Testis (tissue), 2 donors: ENCODE results near the gene SEL1L3.

Experiments used
- POLR2A ChIP-seq: fragments of 450-650 bp; IDR thresholded peaks from one replicate; pipeline ENCODE4 v1.6.1; 2017; ENCODE audit warnings: antibody characterized with exemption, mild to moderate bottlenecking, moderate library complexity
- TF ChIP-seq, protein P1 (sequence below), 3 experiments: fragments of 450-650 bp in 2 of 3; fragments of 200-600 bp in 1 of 3; sonication (generic) in 1 of 3; IDR thresholded peaks; one replicate each; pipeline ENCODE4 v1.5.1; 2016 to 2019; ENCODE audit warnings: antibody characterized with exemption in 3 of 3, mild to moderate bottlenecking in 2 of 3, moderate library complexity in 1 of 3

DNA sequence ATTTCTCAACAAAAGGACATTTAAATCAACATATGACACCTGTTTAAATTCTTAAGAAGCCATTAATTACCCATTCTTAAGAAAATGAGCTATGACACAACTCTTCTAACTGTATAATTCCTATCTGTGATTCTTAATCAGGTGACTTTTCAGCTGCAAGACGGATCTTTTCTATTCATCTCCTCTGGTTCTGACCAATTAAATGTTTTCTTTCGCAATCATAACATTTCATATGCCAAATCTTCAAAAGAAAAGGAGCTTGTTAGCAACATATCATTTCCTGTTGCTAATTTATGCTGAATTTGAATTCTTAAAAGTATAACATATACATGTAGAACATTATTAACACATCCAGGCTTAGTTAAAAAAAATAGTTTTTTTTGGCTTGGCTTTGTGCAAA lies 62.5 kb downstream of the SEL1L3 start:
- TF ChIP-seq POLR2A: no peak
- TF ChIP-seq, protein P1, sequence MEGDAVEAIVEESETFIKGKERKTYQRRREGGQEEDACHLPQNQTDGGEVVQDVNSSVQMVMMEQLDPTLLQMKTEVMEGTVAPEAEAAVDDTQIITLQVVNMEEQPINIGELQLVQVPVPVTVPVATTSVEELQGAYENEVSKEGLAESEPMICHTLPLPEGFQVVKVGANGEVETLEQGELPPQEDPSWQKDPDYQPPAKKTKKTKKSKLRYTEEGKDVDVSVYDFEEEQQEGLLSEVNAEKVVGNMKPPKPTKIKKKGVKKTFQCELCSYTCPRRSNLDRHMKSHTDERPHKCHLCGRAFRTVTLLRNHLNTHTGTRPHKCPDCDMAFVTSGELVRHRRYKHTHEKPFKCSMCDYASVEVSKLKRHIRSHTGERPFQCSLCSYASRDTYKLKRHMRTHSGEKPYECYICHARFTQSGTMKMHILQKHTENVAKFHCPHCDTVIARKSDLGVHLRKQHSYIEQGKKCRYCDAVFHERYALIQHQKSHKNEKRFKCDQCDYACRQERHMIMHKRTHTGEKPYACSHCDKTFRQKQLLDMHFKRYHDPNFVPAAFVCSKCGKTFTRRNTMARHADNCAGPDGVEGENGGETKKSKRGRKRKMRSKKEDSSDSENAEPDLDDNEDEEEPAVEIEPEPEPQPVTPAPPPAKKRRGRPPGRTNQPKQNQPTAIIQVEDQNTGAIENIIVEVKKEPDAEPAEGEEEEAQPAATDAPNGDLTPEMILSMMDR (IDR thresholded peaks at IDR 0.05): no peak
